ENCODE data around the gene ANKRD12. TPM values are rescaled to one million over a fixed set of nuclear protein-coding genes. Genes with fewer than 3 reads are reported as not detected.

The ANKRD12 gene
- total and polyA plus RNA-seq, 4 donors = 2.7 to 59.7 (median 17.3) TPM

GRCh38 chr18:9140381-9140780 is 3.8 kb downstream of the ANKRD12 start:
- Histone ChIP-seq H3K36me3 (ENCODE audit: control insufficient read depth in 4 of 4, insufficient read depth in 3 of 4, low read depth in 1 of 4, low read length in 3 of 4) (no peaks in the 10 kb centered on the region), H3K27me3 (ENCODE audit: control insufficient read depth in 4 of 4, insufficient read depth in 4 of 4, low read length in 3 of 4) (no peaks in the 10 kb centered on the region), H3K9ac (ENCODE audit: low read depth in 1 of 2, low read length in 2 of 2) (peak overlapping the region; percentile 97 to 99), H3K27ac (ENCODE audit: low read depth in 1 of 2, low read length in 2 of 2) (peak overlapping the region; percentile 55 to 63), H3K4me1 (ENCODE audit: control insufficient read depth in 4 of 4, insufficient read depth in 4 of 4, low read length in 3 of 4) (peaks cover 4 to 43% (median 25%) of the 10 kb centered on the region in 4 donors), H3K4me3 (ENCODE audit: low read depth in 1 of 3, low read length in 3 of 3) (peak overlapping the region in 2 of 3 donors; percentile 17 to 96), H3K9me3 (ENCODE audit: control insufficient read depth in 4 of 4, low read length in 3 of 4) (no peaks in the 10 kb centered on the region)
- TF ChIP-seq FOXA2 (IDR thresholded peaks at IDR 0.05) (no peak), EGR1 (IDR thresholded peaks at IDR 0.05; ENCODE audit: low read depth in 2 of 2) (no peak), HNF4G (IDR thresholded peaks at IDR 0.05) (no peak)
- TF ChIP-seq, protein P1, sequence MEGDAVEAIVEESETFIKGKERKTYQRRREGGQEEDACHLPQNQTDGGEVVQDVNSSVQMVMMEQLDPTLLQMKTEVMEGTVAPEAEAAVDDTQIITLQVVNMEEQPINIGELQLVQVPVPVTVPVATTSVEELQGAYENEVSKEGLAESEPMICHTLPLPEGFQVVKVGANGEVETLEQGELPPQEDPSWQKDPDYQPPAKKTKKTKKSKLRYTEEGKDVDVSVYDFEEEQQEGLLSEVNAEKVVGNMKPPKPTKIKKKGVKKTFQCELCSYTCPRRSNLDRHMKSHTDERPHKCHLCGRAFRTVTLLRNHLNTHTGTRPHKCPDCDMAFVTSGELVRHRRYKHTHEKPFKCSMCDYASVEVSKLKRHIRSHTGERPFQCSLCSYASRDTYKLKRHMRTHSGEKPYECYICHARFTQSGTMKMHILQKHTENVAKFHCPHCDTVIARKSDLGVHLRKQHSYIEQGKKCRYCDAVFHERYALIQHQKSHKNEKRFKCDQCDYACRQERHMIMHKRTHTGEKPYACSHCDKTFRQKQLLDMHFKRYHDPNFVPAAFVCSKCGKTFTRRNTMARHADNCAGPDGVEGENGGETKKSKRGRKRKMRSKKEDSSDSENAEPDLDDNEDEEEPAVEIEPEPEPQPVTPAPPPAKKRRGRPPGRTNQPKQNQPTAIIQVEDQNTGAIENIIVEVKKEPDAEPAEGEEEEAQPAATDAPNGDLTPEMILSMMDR (IDR thresholded peaks at IDR 0.05; ENCODE audit: low read depth, low read length, missing input control) = no peak
- TF ChIP-seq, protein P2, sequence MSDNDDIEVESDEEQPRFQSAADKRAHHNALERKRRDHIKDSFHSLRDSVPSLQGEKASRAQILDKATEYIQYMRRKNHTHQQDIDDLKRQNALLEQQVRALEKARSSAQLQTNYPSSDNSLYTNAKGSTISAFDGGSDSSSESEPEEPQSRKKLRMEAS (IDR thresholded peaks at IDR 0.05) = no peak
- DNase-seq (ENCODE audit: low spot score) = no peak
- WGBS = 13% methylated on average over 2 of the region's 2 CpGs

DNA sequence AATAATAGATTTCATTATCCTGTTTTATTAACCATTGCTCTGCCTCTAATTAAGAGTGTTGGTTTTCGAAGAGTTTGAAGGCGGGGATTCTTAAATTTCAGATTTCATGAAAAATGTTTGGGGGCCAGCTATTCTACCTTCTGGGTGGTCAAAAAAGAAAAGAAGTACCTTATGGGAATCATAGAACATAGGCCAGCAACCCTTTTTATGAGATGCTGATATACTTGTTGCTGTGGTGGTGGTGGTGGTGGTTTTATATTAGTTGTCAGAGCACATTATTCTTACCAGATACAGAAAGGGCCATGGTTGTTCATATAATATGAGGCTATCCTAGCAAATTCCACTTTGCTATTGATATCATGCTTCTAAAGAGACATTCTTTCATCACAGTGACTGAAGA is 4.4 kb downstream of the ANKRD12 start:
- Histone ChIP-seq H3K27ac (ENCODE audit: low read depth in 1 of 2, low read length in 2 of 2) (peak overlapping the region; percentile 55 to 63), H3K27me3 (ENCODE audit: control insufficient read depth in 4 of 4, insufficient read depth in 4 of 4, low read length in 3 of 4) (no peaks in the 10 kb centered on the region), H3K9ac (ENCODE audit: low read depth in 1 of 2, low read length in 2 of 2) (peak overlapping the region; percentile 97 to 99), H3K36me3 (ENCODE audit: control insufficient read depth in 4 of 4, insufficient read depth in 3 of 4, low read depth in 1 of 4, low read length in 3 of 4) (no peaks in the 10 kb centered on the region), H3K4me3 (ENCODE audit: low read depth in 1 of 3, low read length in 3 of 3) (no peak overlapping the region), H3K9me3 (ENCODE audit: control insufficient read depth in 4 of 4, low read length in 3 of 4) (no peaks in the 10 kb centered on the region), H3K4me1 (ENCODE audit: control insufficient read depth in 4 of 4, insufficient read depth in 4 of 4, low read length in 3 of 4) (peaks cover 4 to 37% (median 24%) of the 10 kb centered on the region in 4 donors)
- DNase-seq (ENCODE audit: low spot score) = no peak
- 96% methylated on average over 2 of the region's 2 CpGs for WGBS
- no peak for TF ChIP-seq GABPA (IDR thresholded peaks at IDR 0.05 in 1 of 2, conservative IDR thresholded peaks at IDR 0.05 in 1 of 2)
- TF ChIP-seq FOXA2 (IDR thresholded peaks at IDR 0.05) = no peak
- TF ChIP-seq JUND (IDR thresholded peaks at IDR 0.05) = no peak
- TF ChIP-seq FOXA1 (IDR thresholded peaks at IDR 0.05) = no peak
- TF ChIP-seq NR2F2 (IDR thresholded peaks at IDR 0.05) = no peak
- no peak for TF ChIP-seq YY1 (IDR thresholded peaks at IDR 0.05)
- TF ChIP-seq, protein P2 (IDR thresholded peaks at IDR 0.05) = no peak
- TF ChIP-seq HNF4A (conservative IDR thresholded peaks at IDR 0.05) = no peak
- TF ChIP-seq, protein P3, sequence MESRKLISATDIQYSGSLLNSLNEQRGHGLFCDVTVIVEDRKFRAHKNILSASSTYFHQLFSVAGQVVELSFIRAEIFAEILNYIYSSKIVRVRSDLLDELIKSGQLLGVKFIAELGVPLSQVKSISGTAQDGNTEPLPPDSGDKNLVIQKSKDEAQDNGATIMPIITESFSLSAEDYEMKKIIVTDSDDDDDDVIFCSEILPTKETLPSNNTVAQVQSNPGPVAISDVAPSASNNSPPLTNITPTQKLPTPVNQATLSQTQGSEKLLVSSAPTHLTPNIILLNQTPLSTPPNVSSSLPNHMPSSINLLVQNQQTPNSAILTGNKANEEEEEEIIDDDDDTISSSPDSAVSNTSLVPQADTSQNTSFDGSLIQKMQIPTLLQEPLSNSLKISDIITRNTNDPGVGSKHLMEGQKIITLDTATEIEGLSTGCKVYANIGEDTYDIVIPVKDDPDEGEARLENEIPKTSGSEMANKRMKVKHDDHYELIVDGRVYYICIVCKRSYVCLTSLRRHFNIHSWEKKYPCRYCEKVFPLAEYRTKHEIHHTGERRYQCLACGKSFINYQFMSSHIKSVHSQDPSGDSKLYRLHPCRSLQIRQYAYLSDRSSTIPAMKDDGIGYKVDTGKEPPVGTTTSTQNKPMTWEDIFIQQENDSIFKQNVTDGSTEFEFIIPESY (IDR thresholded peaks at IDR 0.05) = no peak
- TF ChIP-seq SP1 (IDR thresholded peaks at IDR 0.05) = no peak
- TF ChIP-seq RXRA (IDR thresholded peaks at IDR 0.05) = no peak

DNA sequence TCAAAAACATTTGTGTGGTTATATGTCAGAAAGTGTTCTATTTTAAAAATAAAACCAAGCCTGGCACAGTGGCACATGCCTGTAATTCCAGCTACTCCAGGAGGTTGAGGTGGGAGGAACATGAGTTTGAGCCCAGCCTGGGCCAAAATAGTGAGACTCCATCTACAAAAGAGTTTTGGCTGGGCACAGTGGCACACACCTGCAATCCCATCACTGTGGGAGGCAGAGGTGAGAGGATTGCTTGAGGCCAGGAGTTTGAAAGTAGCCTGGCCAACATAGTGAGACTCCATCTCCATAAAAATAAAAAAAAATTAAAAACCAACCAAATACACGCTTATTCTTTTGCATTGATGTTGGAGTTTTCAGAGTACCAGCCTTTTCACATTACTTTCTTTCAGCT is 9.6 kb downstream of the ANKRD12 start:
- Histone ChIP-seq H3K27ac (ENCODE audit: low read depth in 1 of 2, low read length in 2 of 2) (peak overlapping the region in 1 of 2 donors; percentile 63), H3K36me3 (ENCODE audit: control insufficient read depth in 4 of 4, insufficient read depth in 3 of 4, low read depth in 1 of 4, low read length in 3 of 4) (no peaks in the 10 kb centered on the region)

More for the DNA sequence above, 9.6 kb downstream of the ANKRD12 start:
- Histone ChIP-seq H3K4me1 (ENCODE audit: control insufficient read depth in 4 of 4, insufficient read depth in 4 of 4, low read length in 3 of 4) (peaks cover 4 to 45% (median 39%) of the 10 kb centered on the region in 4 donors), H3K4me3 (ENCODE audit: low read depth in 1 of 3, low read length in 3 of 3) (no peak overlapping the region), H3K27me3 (ENCODE audit: control insufficient read depth in 4 of 4, insufficient read depth in 4 of 4, low read length in 3 of 4) (no peaks in the 10 kb centered on the region), H3K9me3 (ENCODE audit: control insufficient read depth in 4 of 4, low read length in 3 of 4) (no peaks in the 10 kb centered on the region), H3K9ac (ENCODE audit: low read depth in 1 of 2, low read length in 2 of 2) (peak overlapping the region in 1 of 2 donors; percentile 28)
- no peak for DNase-seq (ENCODE audit: low spot score)
- TF ChIP-seq REST (IDR thresholded peaks at IDR 0.05) = no peak
- TF ChIP-seq, protein P2 (IDR thresholded peaks at IDR 0.05) = no peak
- TF ChIP-seq, protein P1 (IDR thresholded peaks at IDR 0.05; ENCODE audit: low read depth, low read length, missing input control) = no peak
- TF ChIP-seq EGR1 (IDR thresholded peaks at IDR 0.05; ENCODE audit: low read depth in 2 of 2) = no peak
- TF ChIP-seq HNF4G (IDR thresholded peaks at IDR 0.05) = no peak
- 92% methylated on average over 1 of the region's 1 CpG for WGBS

Data from liver (tissue), 9 donors.